GM21367 (cell line): ENCODE results near the gene GINS3.
A peak's percentile ranks its signal among the peaks of the same experiment; 100 is the strongest.

Experiments
- ATAC-seq: cut with Tn5 transposase; IDR thresholded peaks from one replicate; pipeline ENCODE4 v1.9.1; 2021; ENCODE audit not compliant: unreplicated experiment

GINS3 gene

GRCh38 chr16:58425245-58425644 is 33.0 kb downstream of the GINS3 start:
- ATAC-seq, result no peak

GRCh38 chr16:58425756-58426494 is 33.7 kb downstream of the GINS3 start:
- peak; percentile 81 for ATAC-seq

GRCh38 chr16:58426966-58427365 is 34.7 kb downstream of the GINS3 start:
- ATAC-seq, result no peak

- ATAC-seq, result no peak
Measured at GRCh38 chr16:58428621-58429542, 36.6 kb downstream of the GINS3 start.

- ATAC-seq, result no peak
Measured at GRCh38 chr16:58430718-58431117, 38.4 kb downstream of the GINS3 start.

- no peak for ATAC-seq
Measured at GRCh38 chr16:58433569-58433951, 41.3 kb downstream of the GINS3 start.

- ATAC-seq, result no peak
Measured at GRCh38 chr16:58435779-58436178, 43.5 kb downstream of the GINS3 start.

- ATAC-seq, result no peak
Measured at GRCh38 chr16:58440131-58440530, 47.9 kb downstream of the GINS3 start.

GRCh38 chr16:58442547-58442946 is 50.3 kb downstream of the GINS3 start:
- ATAC-seq, result no peak

GRCh38 chr16:58443783-58444182 is 51.5 kb downstream of the GINS3 start:
- ATAC-seq, result no peak

- ATAC-seq, result no peak
Measured at GRCh38 chr16:58444265-58444664, 52.0 kb downstream of the GINS3 start.

- no peak for ATAC-seq
Measured at GRCh38 chr16:58448890-58449289, 56.6 kb downstream of the GINS3 start.

- ATAC-seq, result no peak
Measured at GRCh38 chr16:58449306-58449705, 57.0 kb downstream of the GINS3 start.

GRCh38 chr16:58449768-58450167 is 57.5 kb downstream of the GINS3 start:
- no peak for ATAC-seq

- no peak for ATAC-seq
Measured at GRCh38 chr16:58450590-58450989, 58.3 kb downstream of the GINS3 start.

GRCh38 chr16:58451265-58451689 is 59.0 kb downstream of the GINS3 start:
- ATAC-seq, result no peak

GRCh38 chr16:58451945-58452401 is 59.7 kb downstream of the GINS3 start:
- ATAC-seq, result no peak

- ATAC-seq, result no peak
Measured at GRCh38 chr16:58452640-58453039, 60.4 kb downstream of the GINS3 start.

- ATAC-seq, result no peak
Measured at GRCh38 chr16:58454178-58454577, 61.9 kb downstream of the GINS3 start.

GRCh38 chr16:58454856-58455255 is 62.6 kb downstream of the GINS3 start:
- no peak for ATAC-seq
